ENCODE data around the gene FBXO31.
"Not testable (repeated sequence)": the region's sequence is repeated elsewhere in the genome, so short reads cannot be mapped to it uniquely, and the experiment has no call there.

Gene FBXO31

DNA sequence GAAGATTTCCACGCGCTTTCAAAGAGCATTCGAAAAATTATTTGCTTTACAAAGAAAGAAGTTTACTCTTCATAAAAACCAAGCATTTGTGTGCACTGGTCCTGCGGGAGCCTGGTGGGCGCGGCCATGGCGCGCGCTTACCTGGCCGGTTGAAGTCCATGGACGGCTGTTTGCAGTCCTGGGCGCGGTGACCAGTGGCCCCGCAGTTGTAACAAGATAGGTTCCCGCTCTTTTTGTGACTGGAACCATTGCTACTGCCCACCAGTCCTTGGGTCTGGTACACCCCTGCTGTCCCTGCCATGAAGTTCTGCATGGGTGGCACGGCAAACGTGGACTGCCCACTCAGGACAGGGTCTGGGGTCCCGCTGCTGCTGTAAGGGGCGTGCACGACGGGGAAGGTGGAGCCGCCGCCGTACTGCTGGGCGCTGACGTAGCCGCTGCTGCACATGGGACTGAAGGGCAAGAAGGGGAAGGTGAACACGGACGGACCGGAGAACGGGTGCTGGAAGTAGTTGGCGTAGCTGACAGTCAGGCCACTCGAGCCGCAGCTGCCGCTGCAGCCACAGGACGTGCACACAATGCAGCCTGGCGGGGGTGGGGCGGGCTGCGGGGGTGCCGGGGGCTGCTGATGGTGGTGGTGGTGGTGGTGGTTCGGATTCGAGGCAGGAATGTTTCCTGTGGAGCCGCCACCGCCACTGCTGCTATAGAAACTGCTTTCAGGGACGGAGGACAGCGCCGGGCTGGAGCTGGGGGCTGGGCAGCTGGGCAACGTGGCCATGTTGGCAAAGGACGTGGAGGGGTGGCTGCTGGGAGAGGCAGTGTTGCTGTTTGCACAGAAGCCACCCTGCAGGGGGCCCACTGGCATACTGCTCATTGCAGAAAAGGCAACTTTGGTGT, 28.0 kb upstream of the FBXO31 start:
- peak in 5 of 14 donors; percentile 20 to 72 (median 28) for DNase-seq

DNA sequence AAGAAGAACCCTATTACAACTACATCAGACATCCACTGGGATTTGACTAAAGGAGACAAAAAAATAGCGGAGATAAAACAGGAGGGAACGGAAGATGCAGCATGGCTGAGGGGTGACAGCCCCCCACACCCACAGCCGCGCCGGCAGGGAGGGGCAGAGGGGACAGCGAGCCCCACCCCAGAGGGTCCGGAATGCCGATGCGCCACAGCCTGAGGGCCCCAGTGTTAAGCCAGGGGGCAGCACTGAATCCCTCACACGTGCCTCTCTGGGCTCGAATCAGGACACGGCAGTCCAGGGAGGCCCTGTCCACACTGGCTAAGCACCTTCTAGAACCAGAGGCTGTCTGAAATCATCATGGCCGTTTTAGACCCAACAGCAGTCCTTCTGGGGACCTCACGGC, 27.4 kb upstream of the FBXO31 start:
- DNase-seq: no peak

DNA sequence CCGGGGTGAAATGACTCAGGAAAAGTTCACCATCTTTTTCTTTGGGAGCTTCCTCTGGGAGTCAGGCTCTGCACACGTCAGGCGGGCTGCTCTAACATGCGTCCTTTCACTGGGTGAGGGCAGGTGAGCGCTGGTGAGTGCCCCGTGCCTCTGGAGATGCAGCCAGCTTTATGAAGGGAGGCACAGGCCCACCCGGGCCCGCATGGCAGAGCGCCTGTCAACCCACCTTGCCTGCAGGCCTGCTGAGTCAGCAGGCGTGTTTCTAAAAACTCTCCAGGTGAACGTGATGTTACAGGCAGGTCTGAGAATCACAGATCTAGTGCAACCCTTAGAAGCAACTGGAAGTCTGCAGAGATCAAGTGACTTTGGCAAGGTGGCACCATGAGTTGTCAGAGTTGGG, 27.0 kb upstream of the FBXO31 start:
- no peak for DNase-seq

DNA sequence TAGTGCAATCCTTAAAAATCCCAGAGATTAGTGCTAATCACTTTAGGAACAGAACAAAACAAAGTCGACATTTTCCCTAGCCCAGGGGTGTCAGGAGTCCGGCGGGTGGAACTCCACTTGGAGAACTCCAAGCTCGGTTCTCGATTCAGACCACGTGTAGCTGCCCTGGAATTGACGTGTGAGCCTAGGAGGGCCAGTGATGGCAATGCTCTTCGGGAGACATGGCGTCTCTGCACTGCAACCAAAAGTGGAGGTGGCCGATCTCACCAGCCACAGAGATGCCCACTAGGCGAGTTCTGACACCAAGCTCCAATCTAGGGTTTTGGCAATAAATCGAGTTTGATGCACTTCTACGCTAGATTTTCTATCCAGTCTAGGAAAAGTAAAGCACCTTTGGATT, 26.2 kb upstream of the FBXO31 start:
- DNase-seq: no peak

DNA sequence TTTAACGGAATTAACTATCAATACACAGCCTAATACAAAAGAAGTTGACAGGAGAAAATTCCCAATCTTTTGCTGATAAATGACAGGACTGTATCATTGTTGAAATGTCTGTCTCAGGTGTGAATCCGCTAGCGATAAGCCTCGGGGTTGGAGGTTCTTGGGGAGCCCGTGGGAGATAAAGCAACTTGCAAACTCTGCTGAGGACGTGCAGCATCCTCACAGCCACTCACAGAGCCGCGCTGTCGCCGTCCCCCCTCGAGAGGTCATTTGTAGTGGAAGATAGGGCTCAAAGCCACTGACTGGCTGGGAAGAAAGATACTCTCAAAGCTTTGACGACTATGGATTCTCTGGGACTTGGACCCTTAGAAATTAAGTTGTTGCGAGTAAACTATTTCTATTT, 25.6 kb upstream of the FBXO31 start:
- no peak for DNase-seq

DNA sequence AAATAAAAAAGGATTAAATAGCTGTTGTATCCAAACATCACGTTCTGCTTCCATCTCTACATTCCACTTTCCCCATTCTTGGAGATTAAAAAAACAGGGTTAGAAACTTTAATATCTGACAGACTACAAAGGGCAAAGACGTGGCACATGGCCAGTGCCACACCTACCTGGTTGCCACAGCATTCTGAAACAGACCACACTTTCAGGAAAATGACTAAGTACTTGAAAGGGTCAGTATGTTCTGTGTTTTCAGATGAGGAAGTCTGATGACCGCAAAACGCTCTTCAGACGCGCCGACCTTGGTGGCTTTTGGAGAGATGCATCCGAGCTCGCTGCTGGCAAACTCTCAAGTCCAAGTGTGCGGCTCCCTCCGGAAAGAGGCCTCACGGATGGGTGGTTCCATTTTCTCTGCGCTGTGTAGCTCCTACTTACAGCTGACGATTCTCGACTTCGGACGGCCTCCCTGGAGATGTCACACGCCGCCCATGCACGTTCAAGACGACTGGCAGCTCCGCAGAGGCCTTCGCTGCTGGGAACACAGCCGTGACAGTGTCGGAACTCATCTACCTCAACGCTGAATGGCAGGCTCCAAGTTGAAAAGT, 24.0 kb upstream of the FBXO31 start:
- peak in 1 of 14 donors; percentile 29 for DNase-seq

DNA sequence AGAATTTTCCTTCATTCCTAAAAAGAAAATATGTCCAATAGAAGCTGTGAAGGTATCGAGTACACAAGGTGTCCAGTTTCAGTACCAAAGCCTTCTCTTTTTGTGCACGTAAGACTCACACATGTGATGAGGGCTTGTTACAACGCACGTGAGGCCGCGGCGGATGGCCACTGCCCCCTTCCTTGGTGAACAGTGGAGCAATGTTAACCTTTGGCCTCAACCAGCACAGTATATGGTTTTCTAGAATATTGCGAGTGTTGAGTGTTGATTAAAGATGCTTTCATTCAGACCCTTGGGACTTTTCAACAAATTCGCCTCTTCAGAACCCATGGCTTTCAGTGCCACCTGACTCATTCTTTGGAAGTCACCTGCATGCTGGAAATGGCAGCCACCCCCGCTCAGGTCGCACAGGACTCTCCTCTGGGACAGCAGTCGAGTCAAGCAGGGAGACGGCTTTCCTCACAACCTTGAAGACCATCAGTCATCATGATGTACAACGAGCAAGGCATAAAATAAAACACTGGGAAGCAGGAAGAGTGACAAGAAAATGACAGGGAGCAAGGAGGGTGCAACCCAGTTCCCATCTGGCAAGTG, 23.0 kb upstream of the FBXO31 start:
- no peak for DNase-seq

DNA sequence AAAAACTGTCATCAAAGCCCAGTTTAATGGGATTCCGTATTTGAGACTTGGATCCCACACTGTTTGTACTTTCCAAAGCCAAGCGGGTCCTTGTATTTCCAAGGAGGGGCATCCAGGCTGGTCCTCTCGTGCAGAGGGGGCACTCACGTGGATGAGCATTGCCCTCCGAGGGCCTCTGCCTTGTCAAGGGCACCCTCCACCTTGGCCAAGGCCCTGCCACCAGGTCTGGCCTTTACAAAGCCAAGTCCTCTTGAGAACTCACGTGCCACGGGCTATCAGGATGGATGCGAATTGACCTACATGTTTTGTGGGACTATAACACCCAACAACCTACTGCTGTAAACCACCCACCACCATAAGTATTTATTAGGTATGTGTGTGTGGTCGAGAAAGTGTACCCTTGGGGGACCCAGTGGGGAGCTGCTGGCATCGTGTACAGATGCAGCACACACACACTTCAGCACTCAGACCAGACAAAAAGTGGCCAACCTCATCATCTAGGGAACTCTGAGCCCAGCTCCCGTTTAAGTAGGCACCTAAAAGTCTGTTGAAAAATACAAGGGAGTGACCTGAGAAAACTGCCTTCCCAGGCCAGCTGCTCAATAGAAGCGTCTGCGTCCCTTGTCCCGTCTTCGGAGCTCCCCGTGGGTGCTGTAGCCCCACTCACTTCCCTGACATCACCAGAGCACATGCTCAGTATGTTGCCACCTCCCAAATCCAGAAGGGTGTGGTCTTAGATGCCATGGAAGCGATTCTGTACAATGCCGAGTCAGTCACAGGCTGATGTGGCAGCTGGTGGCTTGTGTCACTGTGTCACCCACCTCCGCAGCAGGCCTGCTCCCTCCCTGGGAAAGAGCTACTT, 21.4 kb upstream of the FBXO31 start:
- no peak for DNase-seq

DNA sequence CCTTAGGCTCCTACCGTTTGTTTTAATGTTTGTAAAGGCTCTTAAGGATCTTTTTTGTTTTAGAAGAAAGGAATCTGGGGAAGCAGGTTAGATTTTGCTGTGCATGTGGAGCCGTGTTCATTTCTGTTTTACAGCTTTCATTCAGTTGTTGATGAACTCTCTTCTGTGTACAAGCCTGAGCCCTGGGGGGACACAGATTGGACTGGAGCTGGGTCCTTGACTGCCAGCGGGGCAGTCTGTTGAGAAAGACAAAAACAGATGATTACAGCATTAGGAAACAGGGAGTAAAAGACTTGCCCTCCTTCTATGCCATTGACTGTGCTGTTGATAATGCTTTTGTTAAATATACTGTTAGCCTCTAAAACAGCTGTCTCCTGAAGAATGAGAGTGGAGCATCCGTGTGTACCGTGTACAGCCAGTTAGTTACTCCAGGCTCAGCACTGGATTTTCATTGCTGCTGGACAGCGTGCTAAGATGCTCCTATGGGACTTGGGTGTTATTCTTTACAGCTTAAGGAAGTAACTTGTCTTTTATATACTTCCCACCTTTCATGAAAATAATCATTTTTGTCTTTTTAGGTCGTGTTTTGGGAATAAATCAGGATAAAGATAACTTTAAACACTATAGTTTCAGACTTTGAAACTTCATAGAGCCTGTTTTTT, 11.7 kb upstream of the FBXO31 start:
- no peak for DNase-seq

DNA sequence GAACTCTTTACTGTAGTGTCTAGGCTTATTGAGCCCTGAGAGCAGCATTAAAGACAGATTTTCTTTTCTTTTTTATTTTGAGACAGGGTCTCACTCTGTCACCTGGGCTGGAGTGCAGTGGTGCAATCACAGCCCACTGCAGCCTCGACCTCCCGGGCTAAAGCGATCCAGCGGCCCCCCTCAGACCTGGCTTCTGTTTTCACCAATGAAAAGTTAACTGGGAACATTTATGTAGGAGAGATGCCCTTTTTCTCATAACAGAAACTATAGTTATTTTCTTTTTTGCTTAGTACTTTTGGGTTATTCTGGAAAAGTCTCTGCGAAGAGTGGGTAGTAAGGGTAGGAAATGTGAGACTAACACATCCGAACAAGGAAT, 10.1 kb upstream of the FBXO31 start:
- no peak for DNase-seq

DNA sequence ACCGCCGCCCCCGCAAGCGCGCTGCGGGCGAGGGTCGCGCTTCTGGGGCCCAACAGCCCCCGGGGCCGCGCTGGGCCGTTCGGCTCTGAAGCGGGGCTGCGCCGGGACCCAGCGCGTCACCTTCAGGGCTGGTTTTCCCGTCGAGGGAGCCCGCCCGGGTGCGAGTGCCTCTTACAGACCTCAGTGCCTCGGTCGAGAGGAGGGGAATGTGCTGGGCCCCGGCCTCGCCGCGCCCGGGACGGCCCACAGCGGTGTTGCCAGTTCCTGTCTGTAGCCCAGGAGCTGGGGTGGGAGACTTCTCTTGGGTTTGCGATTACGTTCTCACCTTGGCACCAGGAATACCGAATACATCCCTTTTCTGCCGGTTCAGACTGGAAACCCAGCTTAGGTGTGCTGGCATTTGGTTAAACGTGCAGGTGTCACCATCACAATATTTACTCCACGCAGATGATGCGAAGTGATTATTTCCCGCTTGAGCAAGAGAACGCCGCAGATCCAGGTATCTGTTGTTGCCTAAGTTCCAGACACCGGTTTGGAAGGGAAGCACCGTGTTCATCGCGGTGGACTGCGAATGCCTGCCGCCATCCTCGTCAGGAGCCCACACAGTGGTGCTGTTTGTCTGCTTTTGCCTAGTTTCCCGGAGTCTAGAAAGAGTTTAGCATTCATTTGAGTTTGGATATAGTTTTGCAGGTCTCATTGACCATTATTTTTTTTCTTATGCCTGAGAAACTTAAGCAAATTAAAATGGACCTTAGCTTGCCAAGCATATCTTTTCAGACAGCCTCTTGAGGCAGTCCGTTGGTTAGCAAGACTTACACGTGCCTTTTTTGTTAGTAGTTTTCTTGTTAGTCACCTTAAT, 9.5 kb upstream of the FBXO31 start:
- DNase-seq: peak in 7 of 14 donors; percentile 28 to 59 (median 41)

DNA sequence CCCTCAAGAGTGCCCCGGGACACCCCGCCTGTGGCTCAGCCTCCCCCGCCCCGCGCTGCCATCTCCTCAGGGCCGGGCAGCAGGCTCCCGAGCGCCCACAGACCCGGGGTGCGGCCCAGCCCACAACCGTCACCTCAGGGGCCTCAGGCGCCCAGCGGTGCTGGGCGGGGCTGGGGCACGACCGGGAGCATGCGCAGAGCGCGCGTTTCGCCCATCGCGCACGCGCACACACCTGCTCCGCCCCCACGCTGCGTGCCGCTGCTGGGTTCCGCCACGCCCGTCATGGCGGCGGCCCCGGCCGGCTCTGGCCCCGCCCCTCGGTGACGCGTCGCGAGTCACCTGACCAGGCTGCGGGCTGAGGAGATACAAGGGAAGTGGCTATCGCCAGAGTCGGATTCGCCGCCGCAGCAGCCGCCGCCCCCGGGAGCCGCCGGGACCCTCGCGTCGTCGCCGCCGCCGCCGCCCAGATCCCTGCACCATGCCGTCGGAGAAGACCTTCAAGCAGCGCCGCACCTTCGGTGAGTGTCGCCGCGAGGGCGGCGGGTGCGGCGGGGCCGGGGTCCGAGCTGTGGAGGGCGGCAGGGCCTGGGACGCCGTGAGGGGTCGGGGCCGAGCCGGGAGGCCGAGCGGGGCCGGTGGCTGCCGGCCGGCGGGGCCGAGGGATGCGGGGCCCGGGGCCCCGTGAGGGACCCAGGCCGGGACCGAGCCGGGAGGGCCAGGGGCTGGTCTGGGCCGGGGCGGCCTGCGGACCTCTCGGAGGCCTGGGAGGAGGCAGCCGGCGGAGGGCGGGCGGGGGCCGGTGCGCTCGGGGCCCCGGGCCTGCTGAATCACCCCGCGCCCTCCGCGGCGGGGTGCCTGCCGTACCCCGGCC, 8.6 kb upstream of the FBXO31 start, which contains the start of gene MAP1LC3B:
Gene MAP1LC3B, plus strand, starts transcription at position 387 of the 871 bp plus-strand sequence. Its CDS starts 92 bp downstream, at position 479.
- DNase-seq: peak; percentile 84 to 99 (median 95)

DNA sequence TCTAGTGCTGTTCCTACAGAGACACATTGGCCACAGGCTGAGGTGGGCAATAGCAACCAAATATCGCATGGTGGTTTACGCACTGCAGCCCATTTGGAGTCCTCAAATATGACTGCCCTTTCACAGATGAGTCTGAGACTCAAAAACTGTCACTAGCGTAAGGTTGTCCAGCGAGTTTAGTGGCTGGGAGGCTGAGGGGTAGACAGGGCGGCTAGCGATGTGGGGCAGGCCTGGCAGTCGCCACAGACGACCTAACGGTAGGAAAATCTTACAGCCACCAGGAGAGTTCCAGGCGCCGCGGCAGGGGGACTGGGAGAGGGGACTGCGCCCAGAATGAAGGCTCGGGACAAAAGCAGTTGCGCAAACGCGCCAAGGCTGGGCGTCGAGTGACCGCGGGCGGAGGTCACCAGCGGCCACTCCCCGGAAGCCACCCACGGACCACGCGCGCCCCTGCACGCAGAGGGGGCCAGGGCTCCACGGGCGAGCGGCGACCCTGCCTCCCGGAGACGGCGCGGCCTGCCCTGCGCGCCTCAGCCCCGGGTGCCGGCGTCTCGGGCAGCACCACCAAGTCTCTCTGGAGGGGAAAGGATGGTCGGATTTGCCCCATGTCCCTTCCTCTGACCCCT, 7.9 kb upstream of the FBXO31 start:
- DNase-seq: peak in 7 of 14 donors; percentile 55 to 81 (median 74)

DNA sequence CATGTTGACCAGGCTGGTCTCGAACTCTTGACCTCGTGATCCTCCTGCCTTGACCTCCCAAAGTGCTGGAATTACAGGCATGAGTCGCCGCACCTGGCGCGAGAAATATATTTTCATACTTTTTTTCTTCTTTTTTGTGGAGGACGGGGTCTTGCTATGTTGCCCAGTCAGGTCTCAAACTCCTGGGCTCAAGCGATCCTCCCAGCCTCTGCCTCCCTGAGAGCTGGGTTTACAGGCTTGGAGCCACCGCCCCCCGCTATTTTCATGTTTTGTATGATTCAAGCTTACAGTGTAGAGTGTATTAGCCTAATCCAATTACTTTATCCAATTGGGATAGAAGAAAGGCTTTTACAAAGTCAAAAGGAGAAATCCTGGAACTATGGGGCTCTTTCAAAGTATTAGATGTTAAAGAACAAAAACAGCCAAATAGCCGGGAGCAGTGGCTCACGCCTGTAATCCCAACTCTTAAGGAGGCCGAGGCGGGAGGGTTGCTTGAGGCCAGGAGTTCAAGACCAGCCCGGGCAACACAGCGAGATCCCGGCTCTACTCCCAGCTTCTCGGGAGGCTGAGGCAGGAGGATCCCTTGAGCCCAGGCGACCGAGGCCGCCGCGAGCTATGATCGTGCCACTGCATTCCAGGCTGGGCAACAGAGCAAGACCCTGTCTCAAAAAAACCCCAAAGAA, 7.2 kb upstream of the FBXO31 start:
- no peak for DNase-seq

DNA sequence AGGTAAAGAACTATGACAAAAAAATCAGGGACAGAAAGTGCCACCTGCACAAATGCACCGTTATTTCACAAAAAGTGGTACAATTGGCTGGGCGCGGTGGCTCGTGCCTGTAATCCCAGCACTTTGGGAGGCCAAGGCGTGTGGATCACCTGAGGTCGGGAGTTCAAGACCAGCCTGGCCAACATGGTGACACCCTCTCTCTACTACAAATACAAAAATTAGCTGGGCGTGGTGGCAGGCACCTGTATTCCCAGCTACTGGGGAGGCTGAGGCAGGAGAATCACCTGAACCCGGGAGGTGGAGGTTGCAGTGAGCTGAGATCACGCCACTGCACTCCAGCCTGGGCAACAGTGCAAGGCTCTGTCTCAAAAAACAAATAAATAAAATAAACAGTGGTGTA, 6.3 kb upstream of the FBXO31 start:
- not testable (repeated sequence) for DNase-seq

DNA sequence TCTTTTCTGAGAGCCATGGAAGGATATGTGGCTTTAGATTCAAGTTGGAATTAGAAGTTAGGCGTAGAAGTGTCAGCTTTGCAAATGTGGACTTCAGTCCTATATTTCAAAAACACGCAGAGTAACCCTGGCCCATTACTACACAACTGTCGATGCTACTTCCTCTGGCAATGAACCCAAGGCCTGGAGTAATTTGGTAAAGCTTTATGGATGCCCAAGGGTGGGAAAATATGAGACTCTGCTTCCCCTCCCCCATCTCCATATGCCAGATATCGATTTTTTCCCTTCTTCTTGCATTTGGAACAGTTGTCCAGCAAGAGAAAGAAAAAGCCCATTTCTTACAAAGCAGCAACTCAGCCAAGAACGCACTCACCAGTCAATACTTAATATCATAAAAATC, 5.7 kb upstream of the FBXO31 start:
- no peak for DNase-seq

DNA sequence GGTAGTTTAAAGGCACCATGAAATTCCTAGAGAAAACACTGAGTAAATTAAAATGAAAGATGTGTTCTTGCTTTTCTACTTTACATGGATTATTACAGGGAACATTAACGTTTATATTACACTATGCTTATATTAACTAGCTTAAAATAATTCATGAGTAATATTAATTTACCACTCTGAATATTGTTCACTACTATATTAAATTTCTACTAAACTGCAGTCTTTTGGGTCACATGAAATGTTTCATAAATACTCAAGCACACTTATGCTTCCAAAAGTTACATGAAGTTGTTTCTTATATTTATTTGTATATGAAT, 5.2 kb upstream of the FBXO31 start:
- DNase-seq: no peak

DNA sequence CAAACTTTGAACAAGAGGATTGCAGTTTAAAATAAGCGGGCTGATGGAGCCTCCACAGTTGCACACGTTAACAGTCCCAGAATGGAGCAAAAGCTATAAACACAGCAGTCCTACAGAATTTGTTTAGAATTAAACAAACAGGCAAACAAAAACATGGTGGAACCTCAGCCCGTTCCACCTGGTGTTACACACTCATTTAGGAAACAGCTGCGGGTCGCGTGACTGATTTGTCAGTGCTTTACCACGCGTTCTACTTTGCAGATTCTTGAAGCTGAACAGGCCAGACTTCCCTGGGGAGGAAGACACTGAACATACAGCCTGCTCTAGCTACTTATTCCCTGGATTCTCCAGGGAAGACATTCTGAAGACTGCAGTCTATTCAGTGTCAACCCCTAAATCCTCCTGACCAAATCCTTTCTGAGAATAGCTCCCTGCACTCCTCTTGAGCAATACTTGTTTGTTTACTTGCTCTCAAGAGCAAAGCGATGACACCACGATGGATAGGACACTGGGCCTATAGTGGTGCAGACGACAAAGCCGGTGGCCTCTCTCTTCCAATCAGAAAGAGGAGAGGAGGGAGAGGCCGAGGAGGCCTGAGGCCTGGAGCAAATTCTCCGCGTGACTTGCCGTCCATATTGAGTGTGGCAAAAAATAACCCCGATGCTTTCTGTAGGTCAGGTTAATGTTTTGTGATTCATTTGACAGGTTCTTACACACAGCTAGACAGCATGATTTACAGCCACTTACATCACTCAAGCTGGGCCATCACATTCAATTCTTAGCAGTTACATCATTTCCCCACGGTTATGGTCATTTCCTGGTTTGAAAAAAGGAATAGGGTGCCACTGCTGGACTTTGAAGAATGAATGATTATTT, 4.6 kb upstream of the FBXO31 start:
- peak in 13 of 14 donors; percentile 56 to 99 (median 91) for DNase-seq
